ENCODE results near the gene PTPRM.

DNA sequence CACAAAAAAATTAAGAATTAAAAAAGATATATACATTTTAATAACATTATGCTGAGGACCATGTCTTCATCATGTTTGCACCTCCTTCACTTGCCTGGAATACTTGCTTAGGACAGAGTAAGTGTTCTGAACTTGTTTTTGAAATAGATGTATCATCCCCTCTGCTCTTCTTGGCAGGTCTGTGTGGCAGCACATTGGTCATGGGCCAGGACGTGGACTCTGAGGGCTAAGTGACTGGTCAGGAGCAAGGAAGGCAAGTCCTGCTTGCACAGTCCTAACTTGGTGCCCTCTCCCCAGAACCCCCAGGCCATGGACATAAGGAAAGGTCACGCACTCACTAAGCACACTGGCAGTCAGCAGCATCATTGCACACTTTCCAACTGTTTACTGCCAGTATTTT, 95.8 kb downstream of the PTPRM start:
- no peak for TF ChIP-seq POLR2A (IDR thresholded peaks at IDR 0.05; ENCODE audit: low read depth, low read length)
- no peak for TF ChIP-seq CTCF (conservative IDR thresholded peaks at IDR 0.05; ENCODE audit: low read depth, low read length)
- no peak for TF ChIP-seq MXI1 (IDR thresholded peaks at IDR 0.05; ENCODE audit: borderline replicate concordance, low read depth, low read length)
- no peak for TF ChIP-seq RAD21 (IDR thresholded peaks at IDR 0.05; ENCODE audit: low read length)
- no peak for TF ChIP-seq RFX5 (IDR thresholded peaks at IDR 0.05; ENCODE audit: low read depth, low read length)
- TF ChIP-seq, protein P1, sequence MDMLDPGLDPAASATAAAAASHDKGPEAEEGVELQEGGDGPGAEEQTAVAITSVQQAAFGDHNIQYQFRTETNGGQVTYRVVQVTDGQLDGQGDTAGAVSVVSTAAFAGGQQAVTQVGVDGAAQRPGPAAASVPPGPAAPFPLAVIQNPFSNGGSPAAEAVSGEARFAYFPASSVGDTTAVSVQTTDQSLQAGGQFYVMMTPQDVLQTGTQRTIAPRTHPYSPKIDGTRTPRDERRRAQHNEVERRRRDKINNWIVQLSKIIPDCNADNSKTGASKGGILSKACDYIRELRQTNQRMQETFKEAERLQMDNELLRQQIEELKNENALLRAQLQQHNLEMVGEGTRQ (IDR thresholded peaks at IDR 0.05; ENCODE audit: low read depth, low read length), result no peak
- TF ChIP-seq BHLHE40 (IDR thresholded peaks at IDR 0.05; ENCODE audit: low read depth, low read length), result no peak
- TF ChIP-seq RCOR1 (IDR thresholded peaks at IDR 0.05; ENCODE audit: insufficient replicate concordance, low read length), result no peak
- no peak for TF ChIP-seq FOS (IDR thresholded peaks at IDR 0.05; ENCODE audit: low read depth, low read length)
- TF ChIP-seq SMC3 (IDR thresholded peaks at IDR 0.05; ENCODE audit: low read depth, low read length), result no peak
- TF ChIP-seq CEBPB (IDR thresholded peaks at IDR 0.05; ENCODE audit: low read depth, low read length), result no peak
- no peak for TF ChIP-seq CHD1 (IDR thresholded peaks at IDR 0.05; ENCODE audit: low read depth, low read length)
- TF ChIP-seq MAFK (IDR thresholded peaks at IDR 0.05; ENCODE audit: low read depth, low read length), result no peak
- TF ChIP-seq, protein P2, sequence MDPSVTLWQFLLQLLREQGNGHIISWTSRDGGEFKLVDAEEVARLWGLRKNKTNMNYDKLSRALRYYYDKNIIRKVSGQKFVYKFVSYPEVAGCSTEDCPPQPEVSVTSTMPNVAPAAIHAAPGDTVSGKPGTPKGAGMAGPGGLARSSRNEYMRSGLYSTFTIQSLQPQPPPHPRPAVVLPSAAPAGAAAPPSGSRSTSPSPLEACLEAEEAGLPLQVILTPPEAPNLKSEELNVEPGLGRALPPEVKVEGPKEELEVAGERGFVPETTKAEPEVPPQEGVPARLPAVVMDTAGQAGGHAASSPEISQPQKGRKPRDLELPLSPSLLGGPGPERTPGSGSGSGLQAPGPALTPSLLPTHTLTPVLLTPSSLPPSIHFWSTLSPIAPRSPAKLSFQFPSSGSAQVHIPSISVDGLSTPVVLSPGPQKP (IDR thresholded peaks at IDR 0.05; ENCODE audit: borderline replicate concordance, low read depth, low read length), result no peak
